CD4-positive, alpha-beta T cell (primary cell): ENCODE data around the gene RNF123. TPM values are rescaled to one million over a fixed set of nuclear protein-coding genes. Genes with fewer than 3 reads are reported as not detected.

Experiments used
- ATAC-seq: fragments of 200-7000 bp; cut with Tn5 transposase; one replicate; pipeline ENCODE4 v1.10.0; 2022; ENCODE audit warnings: mild to moderate bottlenecking; ENCODE audit not compliant: poor library complexity
- CTCF ChIA-PET: fragments of 350-600 bp; sonication (Branson Sonifier 250); formaldehyde crosslinking; loops from one replicate; lab custom pipeline; 2021; ENCODE audit warnings: antibody characterized with exemption, inconsistent platforms; lab: Charles Lee
- POLR2A ChIA-PET: fragments of 350-600 bp; sonication (Branson Sonifier 250); formaldehyde crosslinking; loops from one replicate; lab custom pipeline; 2021; ENCODE audit warnings: antibody characterized with exemption, inconsistent platforms; lab: Charles Lee
- DNase-seq, 14 experiments: peaks; one replicate each; pipeline ENCODE4 v3.0.0-alpha.2; 2013 to 2020; ENCODE audit warnings: mixed read lengths in 2 of 14
- H3K27ac ChIP-seq, 2 donors: one replicate each; pipeline versions ENCODE4 v1.5.1 to v1.7.0; 2013; ENCODE audit warnings: low read length in 2 of 2, low read depth in 1 of 2, mild to moderate bottlenecking in 1 of 2
- H3K27me3 ChIP-seq, 2 experiments: 1 replicate in 1 of 2; 2 replicates in 1 of 2; pipeline versions ENCODE4 v1.6.1 to v1.7.0; 2013; ENCODE audit warnings: low read length in 2 of 2, control low read depth in 1 of 2, mild to moderate bottlenecking in 1 of 2, moderate library complexity in 1 of 2; ENCODE audit not compliant: insufficient read depth in 2 of 2, control insufficient read depth in 1 of 2
- H3K36me3 ChIP-seq: one replicate; pipeline ENCODE4 v1.6.1; 2013; ENCODE audit warnings: low read length, control low read depth; ENCODE audit not compliant: insufficient read depth
- H3K4me1 ChIP-seq: one replicate; pipeline ENCODE4 v1.6.1; 2013; ENCODE audit warnings: low read length, control low read depth; ENCODE audit not compliant: insufficient read depth
- H3K4me3 ChIP-seq: one replicate; pipeline ENCODE4 v1.5.1; 2013; ENCODE audit warnings: mild to moderate bottlenecking, low read length, moderate library complexity
- H3K9me3 ChIP-seq, 2 experiments: 1 replicate in 1 of 2; 2 replicates in 1 of 2; pipeline versions ENCODE4 v1.6.1 to v1.7.0; 2013; ENCODE audit warnings: low read length in 2 of 2, mild to moderate bottlenecking in 2 of 2, control low read depth in 1 of 2, moderate library complexity in 1 of 2; ENCODE audit not compliant: control insufficient read depth in 1 of 2, insufficient read depth in 1 of 2
- H3K27ac Mint-ChIP-seq: one replicate; pipeline ENCODE4 v1.8.0; 2020; ENCODE audit warnings: mixed read lengths
- H3K27me3 Mint-ChIP-seq: one replicate; pipeline ENCODE4 v1.8.0; 2021; ENCODE audit warnings: mixed read lengths
- H3K36me3 Mint-ChIP-seq: one replicate; pipeline ENCODE4 v1.8.0; 2021; ENCODE audit warnings: low read depth, mixed read lengths
- H3K4me1 Mint-ChIP-seq: one replicate; pipeline ENCODE4 v1.8.0; 2021; ENCODE audit warnings: low read depth, mixed read lengths
- H3K4me3 Mint-ChIP-seq: one replicate; pipeline ENCODE4 v1.8.0; 2020; ENCODE audit warnings: mild to moderate bottlenecking, mixed read lengths
- H3K9me3 Mint-ChIP-seq: one replicate; pipeline ENCODE4 v1.8.0; 2020; ENCODE audit warnings: mixed read lengths
- intact Hi-C, 2 experiments: fragments of 100-400 bp; cut with DNase I in 1 of 2; cut with micrococcal nuclease in 1 of 2; formaldehyde crosslinking; loops; one replicate each; pipeline versions ENCODE4 v1.15.1 to v1.9.0; 2023 to 2025; cut with DNase I, micrococcal nuclease
- total RNA-seq, 174 experiments: library from RNA in 2 of 174; stranded (reverse) in 2 of 174; gene quantifications; one replicate each; pipeline ENCODE4 v1.2.3 and lab custom pipeline; 2021 to 2026
- TF ChIP-seq, protein P1 (sequence below): fragments of 200-600 bp; IDR thresholded peaks from one replicate; pipeline ENCODE4 v1.8.0; 2022; ENCODE audit warnings: antibody characterized with exemption, mild to moderate bottlenecking

The RNF123 gene
- total RNA-seq, 2 experiments from 2014 or later = 28.8 to 29.7 TPM

DNA sequence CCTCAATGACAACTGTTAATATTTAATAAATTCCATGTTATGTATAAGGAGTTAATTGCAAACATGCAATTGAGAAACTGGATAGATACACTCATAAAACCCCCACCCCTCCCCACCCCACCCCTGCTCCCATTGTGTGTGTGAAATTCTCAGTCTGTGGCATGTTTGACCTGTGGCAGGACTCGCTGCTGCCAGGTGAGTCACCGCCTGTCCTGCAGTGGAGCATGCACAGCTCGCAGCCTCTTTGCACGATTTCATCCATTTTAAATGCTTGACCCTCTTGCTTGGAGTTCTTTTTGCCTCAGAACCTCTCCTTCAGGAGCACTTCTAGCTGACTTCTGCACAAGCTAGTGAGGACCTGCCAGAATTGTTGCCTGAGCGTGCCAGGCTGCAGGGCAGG is 20.5 kb upstream of the RNF123 start:
- ATAC-seq (no peak), DNase-seq (no peak)
- H3K27me3 ChIP-seq = no peaks in the 10 kb centered on the region
- Mint-ChIP-seq H3K27me3 (no peaks in the 10 kb centered on the region), H3K4me1 (peaks cover 18% of the 10 kb centered on the region), H3K9me3 (no peaks in the 10 kb centered on the region), H3K4me3 (no peak overlapping the region), H3K36me3 (peaks cover 2% of the 10 kb centered on the region), H3K27ac (no peak overlapping the region)
- intact Hi-C loops = no loop called here
- CTCF ChIA-PET = interaction anchor here (5.0 kb wide), 1 partner anchor 129 kb away, joined by 116 read pairs; no protein-coding TSS in a partner anchor
- H3K4me3 ChIP-seq = no peak overlapping the region
- no peak overlapping the region for H3K27ac ChIP-seq
- TF ChIP-seq, protein P1, sequence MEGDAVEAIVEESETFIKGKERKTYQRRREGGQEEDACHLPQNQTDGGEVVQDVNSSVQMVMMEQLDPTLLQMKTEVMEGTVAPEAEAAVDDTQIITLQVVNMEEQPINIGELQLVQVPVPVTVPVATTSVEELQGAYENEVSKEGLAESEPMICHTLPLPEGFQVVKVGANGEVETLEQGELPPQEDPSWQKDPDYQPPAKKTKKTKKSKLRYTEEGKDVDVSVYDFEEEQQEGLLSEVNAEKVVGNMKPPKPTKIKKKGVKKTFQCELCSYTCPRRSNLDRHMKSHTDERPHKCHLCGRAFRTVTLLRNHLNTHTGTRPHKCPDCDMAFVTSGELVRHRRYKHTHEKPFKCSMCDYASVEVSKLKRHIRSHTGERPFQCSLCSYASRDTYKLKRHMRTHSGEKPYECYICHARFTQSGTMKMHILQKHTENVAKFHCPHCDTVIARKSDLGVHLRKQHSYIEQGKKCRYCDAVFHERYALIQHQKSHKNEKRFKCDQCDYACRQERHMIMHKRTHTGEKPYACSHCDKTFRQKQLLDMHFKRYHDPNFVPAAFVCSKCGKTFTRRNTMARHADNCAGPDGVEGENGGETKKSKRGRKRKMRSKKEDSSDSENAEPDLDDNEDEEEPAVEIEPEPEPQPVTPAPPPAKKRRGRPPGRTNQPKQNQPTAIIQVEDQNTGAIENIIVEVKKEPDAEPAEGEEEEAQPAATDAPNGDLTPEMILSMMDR = no peak
- peaks cover 14% of the 10 kb centered on the region for H3K4me1 ChIP-seq
- H3K9me3 ChIP-seq = no peaks in the 10 kb centered on the region
- no peaks in the 10 kb centered on the region for H3K36me3 ChIP-seq
- POLR2A ChIA-PET = no interaction called here

DNA sequence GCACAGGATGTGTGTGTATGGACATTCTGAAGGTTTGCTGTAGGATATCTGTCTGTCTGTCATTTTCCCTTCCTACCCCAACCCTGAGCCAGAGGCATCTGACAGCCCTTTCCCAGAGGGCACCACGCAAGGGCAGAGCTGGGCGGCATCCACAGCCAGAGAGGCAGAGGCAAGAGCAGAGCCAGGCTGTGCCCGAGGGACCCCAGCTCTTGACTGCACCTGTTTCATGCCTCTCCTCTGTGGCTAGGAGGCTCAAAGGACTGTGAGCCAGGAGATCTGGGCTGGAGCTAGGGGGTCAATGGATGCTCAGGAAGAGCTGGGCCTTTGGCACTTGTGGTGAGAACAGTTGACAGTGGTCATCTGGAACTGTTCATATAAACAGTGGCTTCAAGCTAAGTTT is 20.0 kb upstream of the RNF123 start:
- intact Hi-C loops = no loop called here
- Histone ChIP-seq H3K4me3 (no peak overlapping the region), H3K27ac (no peak overlapping the region), H3K36me3 (no peaks in the 10 kb centered on the region), H3K27me3 (no peaks in the 10 kb centered on the region), H3K4me1 (peaks cover 14% of the 10 kb centered on the region), H3K9me3 (no peaks in the 10 kb centered on the region)
- no peak for DNase-seq
- peaks cover 21% of the 10 kb centered on the region for H3K4me1 Mint-ChIP-seq
- H3K4me3 Mint-ChIP-seq = no peak overlapping the region
- no peaks in the 10 kb centered on the region for H3K9me3 Mint-ChIP-seq
- no peak for ATAC-seq
- TF ChIP-seq, protein P1 = no peak
- no peak overlapping the region for H3K27ac Mint-ChIP-seq
- CTCF ChIA-PET = interaction anchor here (5.0 kb wide), 1 partner anchor 130 kb away, joined by 116 read pairs; no protein-coding TSS in a partner anchor
- no peaks in the 10 kb centered on the region for H3K27me3 Mint-ChIP-seq
- POLR2A ChIA-PET = no interaction called here
- peaks cover 7% of the 10 kb centered on the region for H3K36me3 Mint-ChIP-seq

GRCh38 chr3:49670940-49671290 is 18.4 kb upstream of the RNF123 start:
- Histone ChIP-seq H3K27me3 (no peaks in the 10 kb centered on the region), H3K27ac (no peak overlapping the region), H3K4me3 (no peak overlapping the region), H3K4me1 (peaks cover 30% of the 10 kb centered on the region), H3K36me3 (peaks cover 3% of the 10 kb centered on the region), H3K9me3 (no peaks in the 10 kb centered on the region)
- Mint-ChIP-seq H3K36me3 (peaks cover 20% of the 10 kb centered on the region), H3K4me3 (no peak overlapping the region), H3K4me1 (peaks cover 37% of the 10 kb centered on the region), H3K9me3 (no peaks in the 10 kb centered on the region), H3K27me3 (no peaks in the 10 kb centered on the region), H3K27ac (no peak overlapping the region)
- intact Hi-C loops = loop anchor here (1.0 to 10.0 kb wide), 4 partner anchors 132 to 646 kb away; partner anchors contain the start of genes DAG1 (in 1 of the 2), IMPDH2 (in 1 of the 2), NDUFAF3 (in 1 of the 2) and USP19 (in 1 of the 2)
- ChIA-PET POLR2A (interaction anchor here (1.3 kb wide), 1 partner anchor 131 kb away, joined by 24 read pairs; no protein-coding TSS in a partner anchor), CTCF (interaction anchor here (0.8 to 5.0 kb wide), 3 partner anchors 10 to 131 kb away, joined by 4 to 116 read pairs (median 5); no protein-coding TSS in a partner anchor)
- ATAC-seq (no peak), DNase-seq (no peak)
- TF ChIP-seq, protein P1 = no peak
